K562 treated with DMSO at 1 percent for 24 hours (cell line): ENCODE data around the gene RCN2. TPM values are rescaled to one million over a fixed set of nuclear protein-coding genes. Genes with fewer than 3 reads are reported as not detected.

Experiments
- total RNA-seq: library from RNA; unstranded; fragments of 300-600 nt; gene quantifications from 2 replicates; pipeline ENCODE4 v1.2.3, GENCODE V29; 2022; ENCODE audit warnings: low read depth; ENCODE audit not compliant: insufficient read depth

Gene RCN2
- 17.1 and 18.2 TPM in 2 replicates for total RNA-seq

GRCh38 chr15:76931397-76932134 is at the start of gene RCN2:
RCN2 (plus strand) TSS chr15:76931749; CDS start chr15:76931842, 93 bp downstream.

GRCh38 chr15:76905013-76905839 is 26.3 kb upstream of the RCN2 start, which contains the start of gene SCAPER:
SCAPER (minus strand) TSS chr15:76905340; CDS start chr15:76883817, 21,523 bp downstream.

GRCh38 chr15:76994971-76995945 is 63.7 kb downstream of the RCN2 start, which contains the start of gene PSTPIP1:
PSTPIP1 (plus strand) TSS chr15:76995126; CDS start chr15:76995574, 448 bp downstream.

Other genes with a start within 250 kb of the RCN2 start
- 4.6 and 5.3 TPM in 2 replicates for gene SCAPER, start 26.4 kb upstream of the RCN2 start, total RNA-seq
- not detected in 2 replicates for gene PSTPIP1, start 63.4 kb downstream of the RCN2 start, total RNA-seq
- 123 and 124 TPM in 2 replicates for gene TSPAN3, start 139.4 kb downstream of the RCN2 start, total RNA-seq